HCT116 (cell line): ENCODE results near the gene TROAP.
"Not testable (repeated sequence)": the region's sequence is repeated elsewhere in the genome, so short reads cannot be mapped to it uniquely, and the experiment has no call there.

Experiments used
- CTCF ChIP-seq, 3 experiments: fragments of 200-600 bp in 1 of 3; sonication (generic) in 1 of 3; IDR thresholded peaks in 2 of 3; conservative IDR thresholded peaks in 1 of 3; 2 replicates each; pipeline ENCODE4 v1.5.1; 2012 to 2017; ENCODE audit warnings: low read depth in 2 of 3, low read length in 2 of 3, antibody characterized with exemption in 1 of 3, borderline replicate concordance in 1 of 3, control low read depth in 1 of 3, mild to moderate bottlenecking in 1 of 3, mixed read lengths in 1 of 3, mixed run types in 1 of 3, moderate library complexity in 1 of 3; ENCODE audit not compliant: insufficient read depth in 1 of 3
- EZH2phosphoT487 ChIP-seq: fragments of 200-600 bp; IDR thresholded peaks from 2 replicates; pipeline ENCODE4 v1.6.1; 2018; ENCODE audit warnings: antibody characterized with exemption, borderline replicate concordance
- SIN3A ChIP-seq: IDR thresholded peaks from 2 replicates; pipeline ENCODE4 v1.6.1; 2012; ENCODE audit warnings: low read depth

GRCh38 chr12:49317118-49317517 is 5.9 kb upstream of the TROAP start:
- not testable (repeated sequence) for TF ChIP-seq CTCF (IDR thresholded peaks at IDR 0.05 in 2 of 3, conservative IDR thresholded peaks at IDR 0.05 in 1 of 3; ENCODE audit: borderline replicate concordance in 1 of 3, insufficient read depth in 1 of 3, low read depth in 2 of 3, low read length in 2 of 3); SIN3A; EZH2phosphoT487
